Subcutaneous abdominal adipose tissue (tissue), 5 donors: ENCODE results near the gene SAFB2.
"Not testable (repeated sequence)": the region's sequence is repeated elsewhere in the genome, so short reads cannot be mapped to it uniquely, and the experiment has no call there.

Experiments used
- H3K27ac ChIP-seq: one replicate; pipeline ENCODE4 v1.7.0; 2013; ENCODE audit warnings: low read depth, mild to moderate bottlenecking, inconsistent platforms, low read length, moderate library complexity
- H3K27me3 ChIP-seq, 5 donors: one replicate each; pipeline ENCODE4 v1.7.0; 2013; ENCODE audit warnings: low read length in 5 of 5, inconsistent platforms in 1 of 5; ENCODE audit not compliant: control insufficient read depth in 5 of 5, insufficient read depth in 4 of 5
- H3K36me3 ChIP-seq, 5 donors: one replicate each; pipeline ENCODE4 v1.7.0; 2013; ENCODE audit warnings: low read length in 5 of 5; ENCODE audit not compliant: control insufficient read depth in 5 of 5, insufficient read depth in 5 of 5
- H3K4me1 ChIP-seq, 5 donors: one replicate each; pipeline ENCODE4 v1.7.0; 2013; ENCODE audit warnings: low read length in 5 of 5, mild to moderate bottlenecking in 3 of 5, moderate library complexity in 1 of 5; ENCODE audit not compliant: control insufficient read depth in 5 of 5, insufficient read depth in 5 of 5
- H3K4me3 ChIP-seq, 5 donors: one replicate each; pipeline ENCODE4 v1.7.0; 2013; ENCODE audit warnings: low read length in 5 of 5, low read depth in 1 of 5
- H3K9ac ChIP-seq, 5 donors: one replicate each; pipeline ENCODE4 v1.7.0; 2013; ENCODE audit warnings: low read length in 5 of 5, mild to moderate bottlenecking in 4 of 5, moderate library complexity in 3 of 5
- H3K9me3 ChIP-seq, 5 donors: one replicate each; pipeline ENCODE4 v1.7.0; 2013; ENCODE audit warnings: low read length in 5 of 5; ENCODE audit not compliant: control insufficient read depth in 5 of 5
- donor health status: healthy.
- donor health status: healthy.
- donor health status: healthy.
- donor health status: healthy.
- donor health status: healthy.

SAFB2 gene

DNA sequence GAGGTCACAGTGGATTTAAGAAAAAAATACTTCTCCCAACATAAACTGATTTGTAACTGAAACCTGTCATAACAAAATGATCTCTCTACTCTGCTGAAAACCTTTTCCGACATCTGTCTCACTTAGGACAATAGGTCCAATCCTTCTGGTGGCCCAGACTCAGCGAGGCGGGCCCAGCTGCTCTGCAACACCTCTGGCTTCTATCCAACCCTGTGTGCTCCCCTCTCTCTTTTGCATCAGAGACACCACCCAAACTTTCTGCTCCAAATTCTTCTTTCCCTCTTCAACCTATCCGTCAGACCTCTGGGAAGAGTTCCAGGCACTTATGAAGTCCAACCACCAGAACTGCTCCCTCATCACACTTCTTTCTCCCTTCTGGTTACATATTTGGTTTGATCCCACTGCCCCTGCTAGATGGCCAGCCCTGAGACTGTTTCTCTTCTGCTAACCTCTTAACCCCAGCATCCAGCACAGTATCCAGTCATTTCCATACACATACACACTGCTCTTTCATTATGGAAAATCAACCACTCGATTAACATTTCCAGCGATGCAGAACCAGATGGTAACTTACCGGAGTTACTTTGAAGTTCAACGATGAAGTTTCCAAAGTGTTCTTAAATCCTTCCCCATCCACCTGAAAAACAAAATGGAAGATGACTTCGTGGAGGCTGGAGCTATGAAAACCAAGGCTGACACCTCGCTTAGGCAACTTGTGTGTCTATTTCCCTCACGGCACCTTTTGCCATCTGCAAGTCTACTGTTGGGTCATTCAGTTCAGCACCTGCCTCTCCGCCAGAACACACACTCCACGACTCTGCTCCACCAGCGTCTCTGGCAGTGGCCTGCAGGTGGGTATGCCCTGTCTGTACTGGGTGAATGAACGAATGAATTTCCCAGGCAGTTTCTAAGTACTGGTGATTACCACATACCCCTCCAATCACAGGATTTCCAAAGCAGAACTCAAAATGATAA is 9.4 kb downstream of the SAFB2 start:
- Histone ChIP-seq H3K4me3 (no peak overlapping the region), H3K9me3 (no peaks in the 10 kb centered on the region), H3K27me3 (no peaks in the 10 kb centered on the region), H3K36me3 (peaks cover 23 to 81% (median 79%) of the 10 kb centered on the region in 5 donors), H3K27ac (no peak overlapping the region), H3K4me1 (no peaks in the 10 kb centered on the region), H3K9ac (no peak overlapping the region)

DNA sequence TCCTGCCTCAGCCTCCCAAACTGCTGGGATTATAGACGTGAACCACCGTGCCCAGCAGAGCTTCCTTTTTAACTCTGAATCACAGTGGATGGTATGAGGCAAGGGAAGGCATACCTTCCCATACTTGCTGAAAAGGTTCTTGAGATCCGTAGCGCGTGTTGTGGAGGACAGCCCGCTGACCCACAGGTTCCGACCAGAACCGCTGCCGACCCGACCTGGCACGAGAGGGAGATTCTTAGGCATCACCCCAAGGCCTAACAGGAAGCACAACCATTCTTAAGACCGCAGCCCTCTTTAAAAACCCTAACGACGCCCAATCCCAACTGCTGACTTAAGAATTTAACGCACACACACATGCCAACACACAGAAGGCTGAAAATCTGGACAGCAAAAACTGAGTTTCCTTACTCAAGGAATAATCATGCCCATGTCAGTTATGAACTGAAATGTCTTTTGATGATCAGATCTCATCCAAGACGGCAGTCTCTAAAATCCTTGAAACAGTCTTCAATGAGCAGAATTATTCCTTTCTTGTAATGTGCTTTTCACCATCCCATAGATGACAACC is 12.6 kb downstream of the SAFB2 start:
- Histone ChIP-seq H3K9ac (no peak overlapping the region), H3K4me3 (no peak overlapping the region), H3K36me3 (peaks cover 25 to 88% (median 86%) of the 10 kb centered on the region in 5 donors), H3K4me1 (no peaks in the 10 kb centered on the region), H3K27me3 (no peaks in the 10 kb centered on the region), H3K27ac (no peak overlapping the region), H3K9me3 (no peaks in the 10 kb centered on the region)

DNA sequence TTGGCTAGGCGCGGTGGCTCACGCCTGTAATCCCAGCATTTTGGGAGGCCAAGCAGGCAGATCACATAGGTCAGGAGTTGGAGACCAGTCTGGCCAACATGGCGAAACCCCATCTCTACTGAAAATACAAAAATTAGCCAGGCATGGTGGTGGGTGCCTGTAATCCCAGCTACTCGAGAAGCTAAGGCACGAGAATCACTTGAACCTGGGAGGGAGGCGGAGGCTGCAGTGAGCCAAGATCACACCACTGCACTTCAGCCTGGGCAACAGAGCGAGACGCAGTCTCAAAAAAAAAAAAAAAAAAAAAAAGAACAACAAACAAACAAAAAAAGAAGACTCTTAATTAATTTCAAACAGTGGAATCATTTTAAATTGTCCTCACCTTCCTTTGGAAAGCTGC is 13.8 kb downstream of the SAFB2 start:
- H3K27ac ChIP-seq, H3K4me1 ChIP-seq, H3K9me3 ChIP-seq, H3K9ac ChIP-seq, H3K27me3 ChIP-seq, H3K4me3 ChIP-seq: not testable (repeated sequence)
- H3K36me3 ChIP-seq, result peaks cover 20 to 87% (median 85%) of the 10 kb centered on the region in 5 donors

DNA sequence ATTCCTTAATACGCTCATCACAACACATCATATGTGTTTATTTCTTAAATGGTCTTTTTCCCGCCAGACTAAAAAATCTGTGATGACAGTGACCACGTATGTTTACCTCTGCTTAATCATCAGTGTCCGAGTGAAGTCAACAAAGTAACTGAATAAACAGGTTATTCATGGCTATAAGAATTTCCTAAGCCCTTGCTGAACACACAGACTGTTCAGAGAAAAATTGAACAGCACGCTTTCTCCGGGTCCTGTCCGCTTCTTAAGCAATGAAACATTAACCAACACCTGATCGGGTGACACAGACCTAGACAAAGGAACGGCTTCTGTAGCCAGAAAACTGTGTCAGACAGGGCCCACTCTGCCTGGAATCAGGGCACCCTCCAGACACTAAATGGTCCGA is 14.3 kb downstream of the SAFB2 start:
- peaks cover 0 to 2% (median 0%) of the 10 kb centered on the region in 5 donors for H3K4me1 ChIP-seq
- H3K9ac ChIP-seq, result no peak overlapping the region
- no peak overlapping the region for H3K4me3 ChIP-seq
- peaks cover 22 to 87% (median 85%) of the 10 kb centered on the region in 5 donors for H3K36me3 ChIP-seq
- no peak overlapping the region for H3K27ac ChIP-seq
- no peaks in the 10 kb centered on the region for H3K9me3 ChIP-seq
- no peaks in the 10 kb centered on the region for H3K27me3 ChIP-seq

DNA sequence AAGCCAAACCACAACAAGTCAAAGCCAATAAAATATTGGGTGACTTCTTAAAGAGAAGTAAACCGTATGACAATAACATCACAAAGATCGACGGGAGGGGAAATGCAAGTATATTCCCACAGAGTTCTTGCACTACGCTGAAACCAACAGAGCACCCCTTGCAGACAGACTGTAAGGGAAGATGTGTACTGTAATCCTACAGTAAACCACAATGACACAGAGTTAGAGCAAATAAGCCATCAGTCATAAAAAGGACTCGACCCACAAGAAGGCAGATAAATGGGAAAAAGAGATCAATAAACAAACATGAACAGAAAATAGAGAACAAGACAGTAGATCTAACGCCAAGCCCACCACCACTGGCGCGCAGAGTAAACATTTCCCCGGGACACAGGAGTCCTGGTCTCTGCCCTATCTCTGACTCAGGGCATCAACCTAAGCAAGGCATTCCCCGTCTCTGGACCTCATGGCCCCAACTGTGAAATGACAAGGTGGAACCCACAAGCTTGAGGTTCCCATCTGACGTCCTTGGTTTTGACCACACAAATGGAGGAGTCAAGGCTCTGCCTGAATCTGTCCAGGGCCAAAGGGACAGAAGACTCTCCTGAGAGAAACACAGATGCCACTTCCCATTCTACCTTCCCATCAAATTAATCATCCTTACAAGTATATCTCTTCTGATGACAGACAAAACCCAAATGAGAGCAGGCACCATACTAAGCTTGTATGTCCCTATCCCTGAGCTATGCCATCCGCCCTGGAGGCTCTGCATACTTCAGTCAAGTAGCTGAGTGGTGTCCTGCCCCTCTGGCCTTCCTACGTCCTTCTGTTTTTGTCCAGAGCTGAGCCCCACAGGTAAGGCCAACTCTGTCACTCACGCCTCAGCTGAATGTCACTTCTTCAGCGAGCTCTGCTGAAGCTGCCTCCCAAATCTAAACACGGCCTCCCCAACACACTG is 15.0 kb downstream of the SAFB2 start:
- Histone ChIP-seq H3K9me3 (no peaks in the 10 kb centered on the region), H3K27ac (no peak overlapping the region), H3K4me3 (no peak overlapping the region)

DNA sequence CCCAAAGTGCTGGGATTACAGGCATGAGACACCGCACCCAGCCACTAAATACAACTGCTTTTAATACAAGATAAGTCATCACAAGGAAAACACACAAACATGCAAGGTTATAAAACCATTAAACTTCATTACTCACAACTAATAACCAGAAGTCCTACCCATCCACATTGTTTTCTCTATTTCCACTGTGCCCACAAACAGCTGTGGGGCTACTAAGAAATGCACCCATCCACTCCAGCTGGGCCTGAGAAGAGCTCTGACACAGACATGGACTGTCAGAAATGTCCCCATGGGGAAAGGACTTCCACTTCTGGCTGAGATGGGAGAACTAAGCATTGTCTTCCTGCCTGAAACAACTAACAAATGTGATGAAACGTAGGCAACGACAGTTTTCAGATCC is 17.2 kb downstream of the SAFB2 start:
- H3K9ac ChIP-seq, result no peak overlapping the region
- no peak overlapping the region for H3K27ac ChIP-seq
- H3K4me1 ChIP-seq, result peaks cover 0 to 2% (median 0%) of the 10 kb centered on the region in 5 donors
- peaks cover 13 to 93% (median 86%) of the 10 kb centered on the region in 5 donors for H3K36me3 ChIP-seq
- H3K27me3 ChIP-seq, result no peaks in the 10 kb centered on the region
- H3K4me3 ChIP-seq, result no peak overlapping the region
- no peaks in the 10 kb centered on the region for H3K9me3 ChIP-seq

More for the DNA sequence above, 15.0 kb downstream of the SAFB2 start:
- H3K9ac ChIP-seq, result no peak overlapping the region
- H3K36me3 ChIP-seq, result peaks cover 22 to 87% (median 85%) of the 10 kb centered on the region in 5 donors
- H3K27me3 ChIP-seq, result no peaks in the 10 kb centered on the region
- peaks cover 0 to 2% (median 0%) of the 10 kb centered on the region in 5 donors for H3K4me1 ChIP-seq

- Histone ChIP-seq H3K4me1 (peaks cover 0 to 2% (median 0%) of the 10 kb centered on the region in 5 donors), H3K36me3 (peaks cover 15 to 93% (median 87%) of the 10 kb centered on the region in 5 donors)
Observed at GRCh38 chr19:5603626-5604025, 18.9 kb downstream of the SAFB2 start.

DNA sequence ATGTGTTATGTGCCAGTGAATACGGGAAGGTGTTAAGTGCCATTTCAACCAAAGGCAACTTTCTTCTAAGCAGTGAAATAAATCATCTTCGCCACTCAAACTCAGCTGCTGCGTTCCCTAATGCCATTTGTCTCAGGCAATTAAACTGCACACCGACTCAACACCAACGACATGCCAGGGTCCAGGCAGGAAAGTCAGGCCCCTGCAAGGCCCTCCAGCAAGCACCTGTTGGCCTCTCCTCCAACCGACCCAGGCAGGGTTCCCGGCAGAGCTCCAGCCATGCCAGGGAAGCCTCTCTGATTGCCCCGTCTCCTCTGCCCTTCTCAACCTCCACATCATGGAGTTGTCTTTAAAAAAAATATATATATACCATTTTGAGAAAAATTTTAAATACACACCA is 21.8 kb downstream of the SAFB2 start:
- Histone ChIP-seq H3K36me3 (peaks cover 13 to 93% (median 89%) of the 10 kb centered on the region in 5 donors), H3K4me1 (peaks cover 0 to 2% (median 0%) of the 10 kb centered on the region in 5 donors), H3K9ac (no peak overlapping the region), H3K4me3 (no peak overlapping the region), H3K9me3 (no peaks in the 10 kb centered on the region), H3K27ac (no peak overlapping the region), H3K27me3 (no peaks in the 10 kb centered on the region)

More at GRCh38 chr19:5603626-5604025, 18.9 kb downstream of the SAFB2 start:
- no peaks in the 10 kb centered on the region for H3K9me3 ChIP-seq
- no peak overlapping the region for H3K27ac ChIP-seq
- no peak overlapping the region for H3K9ac ChIP-seq
- no peak overlapping the region for H3K4me3 ChIP-seq
- H3K27me3 ChIP-seq, result no peaks in the 10 kb centered on the region

GRCh38 chr19:5595745-5596144 is 26.8 kb downstream of the SAFB2 start:
- no peak overlapping the region for H3K27ac ChIP-seq
- peaks cover 7 to 98% (median 97%) of the 10 kb centered on the region in 5 donors for H3K36me3 ChIP-seq

More at GRCh38 chr19:5595745-5596144, 26.8 kb downstream of the SAFB2 start:
- Histone ChIP-seq H3K9me3 (no peaks in the 10 kb centered on the region), H3K9ac (no peak overlapping the region), H3K4me1 (peaks cover 0 to 11% (median 6%) of the 10 kb centered on the region in 5 donors), H3K27me3 (no peaks in the 10 kb centered on the region), H3K4me3 (no peak overlapping the region)
